ENCODE data around the gene REM1. TPM values are rescaled to one million over a fixed set of nuclear protein-coding genes. Genes with fewer than 3 reads are reported as not detected.
A peak's percentile ranks its signal among the peaks of the same experiment; 100 is the strongest.

Gene REM1
- total and polyA plus RNA-seq, 2 donors from 2014 or later: 2.0 to 2.5 TPM

GRCh38 chr20:31475472-31476293 lies 595 bp downstream of the REM1 start:
- FAIRE-seq: no peak
- no peaks in the 10 kb centered on the region for H3K36me3 ChIP-seq (ENCODE audit: control insufficient read depth in 2 of 3, insufficient read depth in 3 of 3, low read length in 3 of 3)
- peaks cover 0 to 10% (median 0%) of the 10 kb centered on the region in 3 donors for H3K4me1 ChIP-seq (ENCODE audit: control insufficient read depth in 2 of 3, insufficient read depth in 2 of 3, low read depth in 1 of 3, low read length in 3 of 3)
- intact Hi-C loops (cut with DNase I): no loop called here
- TF ChIP-seq, protein P1, sequence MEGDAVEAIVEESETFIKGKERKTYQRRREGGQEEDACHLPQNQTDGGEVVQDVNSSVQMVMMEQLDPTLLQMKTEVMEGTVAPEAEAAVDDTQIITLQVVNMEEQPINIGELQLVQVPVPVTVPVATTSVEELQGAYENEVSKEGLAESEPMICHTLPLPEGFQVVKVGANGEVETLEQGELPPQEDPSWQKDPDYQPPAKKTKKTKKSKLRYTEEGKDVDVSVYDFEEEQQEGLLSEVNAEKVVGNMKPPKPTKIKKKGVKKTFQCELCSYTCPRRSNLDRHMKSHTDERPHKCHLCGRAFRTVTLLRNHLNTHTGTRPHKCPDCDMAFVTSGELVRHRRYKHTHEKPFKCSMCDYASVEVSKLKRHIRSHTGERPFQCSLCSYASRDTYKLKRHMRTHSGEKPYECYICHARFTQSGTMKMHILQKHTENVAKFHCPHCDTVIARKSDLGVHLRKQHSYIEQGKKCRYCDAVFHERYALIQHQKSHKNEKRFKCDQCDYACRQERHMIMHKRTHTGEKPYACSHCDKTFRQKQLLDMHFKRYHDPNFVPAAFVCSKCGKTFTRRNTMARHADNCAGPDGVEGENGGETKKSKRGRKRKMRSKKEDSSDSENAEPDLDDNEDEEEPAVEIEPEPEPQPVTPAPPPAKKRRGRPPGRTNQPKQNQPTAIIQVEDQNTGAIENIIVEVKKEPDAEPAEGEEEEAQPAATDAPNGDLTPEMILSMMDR (IDR thresholded peaks at IDR 0.05; ENCODE audit: borderline replicate concordance, extremely low read depth, insufficient read depth): no peak
- peak overlapping the region; percentile 6 to 53 (median 42) for H3K4me3 ChIP-seq (ENCODE audit: low read length in 3 of 3)
- no peaks in the 10 kb centered on the region for H3K27me3 ChIP-seq (ENCODE audit: control insufficient read depth, insufficient read depth, low read length)
- peak in 2 of 5 donors; percentile 13 to 56 for DNase-seq
- no peaks in the 10 kb centered on the region for H3K9me3 ChIP-seq (ENCODE audit: control insufficient read depth in 2 of 3, insufficient read depth in 1 of 3, low read length in 3 of 3)
- peak overlapping the region in 1 of 3 donors; percentile 40 for H3K9ac ChIP-seq (ENCODE audit: low read length in 3 of 3)
- no peak overlapping the region for H3K27ac ChIP-seq (ENCODE audit: low read depth in 2 of 2, low read length in 2 of 2)

DNA sequence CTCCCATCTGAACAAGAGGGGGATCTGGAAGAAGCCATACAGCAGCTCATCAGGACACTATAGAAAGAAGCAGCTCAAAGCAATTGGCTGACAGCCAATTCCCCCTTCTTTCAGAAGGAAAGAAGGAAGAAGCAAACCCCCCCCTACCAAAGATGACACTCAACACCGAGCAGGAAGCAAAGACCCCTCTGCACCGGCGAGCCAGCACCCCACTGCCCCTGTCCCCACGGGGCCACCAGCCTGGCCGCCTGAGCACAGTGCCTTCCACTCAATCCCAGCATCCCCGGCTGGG lies 1.2 kb downstream of the REM1 start:
- no peak for DNase-seq
- TF ChIP-seq, protein P1 (IDR thresholded peaks at IDR 0.05; ENCODE audit: borderline replicate concordance, extremely low read depth, insufficient read depth): no peak
- no peaks in the 10 kb centered on the region for H3K9me3 ChIP-seq (ENCODE audit: control insufficient read depth in 2 of 3, insufficient read depth in 1 of 3, low read length in 3 of 3)
- no peaks in the 10 kb centered on the region for H3K27me3 ChIP-seq (ENCODE audit: control insufficient read depth, insufficient read depth, low read length)
- no peaks in the 10 kb centered on the region for H3K36me3 ChIP-seq (ENCODE audit: control insufficient read depth in 2 of 3, insufficient read depth in 3 of 3, low read length in 3 of 3)
- H3K27ac ChIP-seq (ENCODE audit: low read depth in 2 of 2, low read length in 2 of 2): no peak overlapping the region
- intact Hi-C loops (cut with DNase I): no loop called here
- H3K4me1 ChIP-seq (ENCODE audit: control insufficient read depth in 2 of 3, insufficient read depth in 2 of 3, low read depth in 1 of 3, low read length in 3 of 3): peaks cover 0 to 10% (median 0%) of the 10 kb centered on the region in 3 donors
- H3K4me3 ChIP-seq (ENCODE audit: low read length in 3 of 3): no peak overlapping the region
- no peak for FAIRE-seq
- no peak overlapping the region for H3K9ac ChIP-seq (ENCODE audit: low read length in 3 of 3)

GRCh38 chr20:31476643-31477215 lies 1.6 kb downstream of the REM1 start:
- no peaks in the 10 kb centered on the region for H3K9me3 ChIP-seq (ENCODE audit: control insufficient read depth in 2 of 3, insufficient read depth in 1 of 3, low read length in 3 of 3)
- H3K27ac ChIP-seq (ENCODE audit: low read depth in 2 of 2, low read length in 2 of 2): no peak overlapping the region
- no peak for DNase-seq
- intact Hi-C loops (cut with DNase I): no loop called here
- no peak overlapping the region for H3K4me3 ChIP-seq (ENCODE audit: low read length in 3 of 3)
- peaks cover 0 to 10% (median 0%) of the 10 kb centered on the region in 3 donors for H3K4me1 ChIP-seq (ENCODE audit: control insufficient read depth in 2 of 3, insufficient read depth in 2 of 3, low read depth in 1 of 3, low read length in 3 of 3)
- no peak for FAIRE-seq
- H3K9ac ChIP-seq (ENCODE audit: low read length in 3 of 3): no peak overlapping the region
- no peaks in the 10 kb centered on the region for H3K27me3 ChIP-seq (ENCODE audit: control insufficient read depth, insufficient read depth, low read length)
- TF ChIP-seq, protein P1 (IDR thresholded peaks at IDR 0.05; ENCODE audit: borderline replicate concordance, extremely low read depth, insufficient read depth): no peak
- H3K36me3 ChIP-seq (ENCODE audit: control insufficient read depth in 2 of 3, insufficient read depth in 3 of 3, low read length in 3 of 3): no peaks in the 10 kb centered on the region
